A549 (cell line): ENCODE results near the gene PTRH1.

Experiments used
- CHD2 ChIP-seq: fragments of 150-350 bp; IDR thresholded peaks from 2 replicates; pipeline ENCODE4 v1.6.1; 2014; ENCODE audit warnings: low read length; ENCODE audit not compliant: partially characterized antibody
- CTCF ChIP-seq: fragments of >200 bp; sonication (Bioruptor Twin); formaldehyde crosslinking; IDR thresholded peaks from 3 replicates; pipeline ENCODE4 v1.5.1; 2016
- EP300 ChIP-seq, 2 experiments: fragments of >200 bp; sonication (Bioruptor Twin); formaldehyde crosslinking; IDR thresholded peaks; 2 replicates in 1 of 2; 3 replicates in 1 of 2; pipeline ENCODE4 v1.6.1; 2016 to 2017
- NPAS2 ChIP-seq: fragments of 250-450 bp; sonication (Bioruptor Pico); IDR thresholded peaks from 2 replicates; pipeline ENCODE4 v1.8.0; 2022; ENCODE audit warnings: mild to moderate bottlenecking, moderate library complexity, borderline replicate concordance
- POLR2A ChIP-seq: IDR thresholded peaks from 2 replicates; pipeline ENCODE4 v1.6.1; 2012; ENCODE audit warnings: mild to moderate bottlenecking, low read length
- RAD21 ChIP-seq, 2 experiments: fragments of >200 bp in 1 of 2; sonication (Bioruptor Twin) in 1 of 2; formaldehyde crosslinking in 1 of 2; IDR thresholded peaks in 1 of 2; conservative IDR thresholded peaks in 1 of 2; 2 replicates in 1 of 2; 3 replicates in 1 of 2; pipeline ENCODE4 v1.6.1; 2012 to 2018; ENCODE audit warnings: inconsistent platforms in 1 of 2
- REST ChIP-seq: fragments of 200-600 bp; sonication (generic); IDR thresholded peaks from 2 replicates; pipeline ENCODE4 v1.6.1; 2016; ENCODE audit warnings: antibody characterized with exemption, mild to moderate bottlenecking, moderate library complexity
- ZFP36 ChIP-seq: fragments of 450-650 bp; IDR thresholded peaks from 2 replicates; pipeline ENCODE4 v1.6.1; 2014; ENCODE audit warnings: borderline replicate concordance; ENCODE audit not compliant: partially characterized antibody

- TF ChIP-seq CTCF (no peak), POLR2A (no peak), CHD2 (no peak), REST (no peak), EP300 (IDR thresholded peaks at IDR 0.05) (no peak), ZFP36 (no peak), RAD21 (conservative IDR thresholded peaks at IDR 0.05 in 1 of 2, IDR thresholded peaks at IDR 0.05 in 1 of 2) (no peak), NPAS2 (CRISPR knock-in tag) (no peak)
Observed at GRCh38 chr9:127706836-127707241, 8.6 kb downstream of the PTRH1 start, which contains the start of gene CFAP157.
